ENCODE results near the gene DHRS3. TPM values are rescaled to one million over a fixed set of nuclear protein-coding genes. Genes with fewer than 3 reads are reported as not detected.

DHRS3 gene
- total RNA-seq, 1 experiment from 2014 or later, result 2.6 TPM

DNA sequence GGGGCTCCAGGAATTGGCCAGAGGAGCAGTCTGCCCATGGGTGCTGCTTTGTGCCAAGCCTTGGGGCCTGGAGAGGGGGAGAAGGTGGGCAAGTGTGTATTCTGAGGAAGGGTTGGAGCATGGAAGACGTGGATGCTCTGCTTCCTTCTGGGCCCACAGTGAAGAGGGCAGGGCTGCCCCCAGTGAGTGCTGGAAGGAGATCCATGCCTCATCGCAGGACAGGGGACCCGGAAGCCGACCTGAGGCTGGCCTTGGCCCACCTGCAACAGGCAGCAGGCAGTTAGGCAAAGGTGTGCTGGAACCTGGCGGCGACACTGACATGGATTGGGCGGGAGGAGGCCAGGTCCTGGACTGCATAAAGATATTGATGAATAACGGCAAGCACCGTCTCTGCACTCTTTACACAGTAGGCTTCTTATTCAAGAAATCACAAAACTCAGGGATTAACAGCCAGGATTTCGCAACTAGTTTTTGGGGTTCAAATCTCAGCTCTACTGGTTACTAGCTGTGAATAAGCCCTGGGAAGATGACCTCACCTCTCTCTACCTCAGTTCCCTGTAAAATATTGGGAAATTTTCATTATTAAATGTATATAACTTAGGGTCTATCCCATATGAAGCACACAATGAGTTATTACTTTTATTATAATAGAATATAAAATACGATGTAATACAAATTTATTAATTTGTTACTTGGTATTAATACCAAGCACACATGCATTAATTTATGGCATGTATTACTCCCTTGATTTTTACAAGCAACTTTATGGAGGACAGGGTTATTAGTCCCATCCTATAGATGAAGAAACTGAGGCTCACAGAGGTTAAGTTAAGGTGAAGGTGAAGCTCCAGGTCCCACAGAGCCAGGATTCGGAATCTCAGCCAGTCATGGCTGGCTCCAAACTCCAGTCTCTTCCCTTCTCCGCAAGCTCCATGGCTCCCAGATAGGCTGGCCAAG is 62.3 kb downstream of the DHRS3 start:
- peaks cover 37% of the 10 kb centered on the region for H3K4me1 ChIP-seq
- H3K27ac ChIP-seq, result peak overlapping the region; percentile 63; the same call in 1 of the 2 replicates
- no peaks in the 10 kb centered on the region for H3K9me3 ChIP-seq (replicated peaks)
- no peak overlapping the region for H3K4me3 ChIP-seq
- DNase-seq, result no peak
- H3K27me3 ChIP-seq, result no peaks in the 10 kb centered on the region
- no peaks in the 10 kb centered on the region for H3K36me3 ChIP-seq

DNA sequence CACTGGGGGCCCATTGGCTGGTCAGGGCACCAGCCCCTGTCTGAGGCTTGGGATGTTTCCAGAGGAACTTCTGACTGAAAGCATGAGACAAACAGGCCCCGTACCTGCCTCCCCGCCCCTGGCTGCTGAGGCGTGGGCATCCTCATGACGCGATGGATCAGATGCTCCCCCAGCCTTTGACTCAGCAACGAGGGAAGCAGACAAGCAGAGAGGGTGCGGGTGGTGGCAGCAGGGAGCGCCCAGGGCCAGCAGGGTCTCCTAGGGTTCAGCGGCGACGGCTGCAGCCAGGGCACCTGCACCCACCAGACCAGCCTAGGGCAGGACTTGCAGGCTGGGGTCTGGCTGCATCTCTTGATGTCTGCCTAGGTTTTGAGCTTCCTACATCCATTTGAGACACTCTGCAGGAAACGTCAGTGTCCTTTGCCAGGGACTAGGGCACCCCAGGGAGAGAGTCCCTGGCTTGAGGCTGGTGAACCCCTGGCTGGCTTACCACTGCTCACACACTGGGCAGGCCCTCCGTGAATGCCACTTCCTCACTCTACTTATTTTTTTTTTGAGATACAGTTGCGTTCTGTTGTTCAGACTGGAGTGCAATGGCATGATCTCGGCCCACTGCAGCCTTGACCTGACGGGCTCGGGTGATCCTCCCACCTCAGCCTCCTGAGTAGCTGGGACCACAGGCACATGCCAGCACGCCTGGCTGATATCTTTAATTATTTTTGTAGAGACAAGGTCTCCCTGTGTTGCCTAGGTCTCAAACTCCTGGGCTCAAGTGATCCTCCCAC is 63.3 kb downstream of the DHRS3 start:
- no peaks in the 10 kb centered on the region for H3K27me3 ChIP-seq
- no peaks in the 10 kb centered on the region for H3K9me3 ChIP-seq (replicated peaks)
- H3K4me1 ChIP-seq, result peaks cover 44% of the 10 kb centered on the region
- no peak overlapping the region for H3K4me3 ChIP-seq
- H3K36me3 ChIP-seq, result no peaks in the 10 kb centered on the region
- no peak overlapping the region for H3K27ac ChIP-seq
- DNase-seq, result no peak

DNA sequence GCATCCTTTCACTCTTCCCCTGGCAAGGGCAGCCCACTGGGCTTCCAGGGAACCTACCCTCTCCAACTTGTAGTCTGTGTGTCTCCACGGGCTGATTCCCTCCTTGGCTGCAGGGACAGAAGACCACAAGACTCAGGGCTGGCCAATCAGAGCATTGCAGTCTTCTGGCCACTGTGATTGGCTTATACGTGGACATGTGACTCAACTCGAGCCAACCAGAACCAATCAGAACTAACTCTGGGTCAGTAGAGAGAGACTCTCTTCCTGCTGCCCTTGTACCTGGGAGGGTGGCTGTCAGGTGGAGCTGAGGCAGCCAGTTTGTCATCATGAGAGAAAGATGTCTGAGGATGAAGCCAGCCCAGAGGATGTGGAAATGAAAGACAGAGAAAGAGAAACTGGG is 64.0 kb downstream of the DHRS3 start:
- peak in 1 of 2 experiments; percentile 62 for DNase-seq
- Histone ChIP-seq H3K9me3 (replicated peaks) (no peaks in the 10 kb centered on the region), H3K4me1 (peaks cover 50% of the 10 kb centered on the region), H3K36me3 (no peaks in the 10 kb centered on the region), H3K27ac (peak overlapping the region; percentile 76), H3K4me3 (no peak overlapping the region), H3K27me3 (no peaks in the 10 kb centered on the region)

DNA sequence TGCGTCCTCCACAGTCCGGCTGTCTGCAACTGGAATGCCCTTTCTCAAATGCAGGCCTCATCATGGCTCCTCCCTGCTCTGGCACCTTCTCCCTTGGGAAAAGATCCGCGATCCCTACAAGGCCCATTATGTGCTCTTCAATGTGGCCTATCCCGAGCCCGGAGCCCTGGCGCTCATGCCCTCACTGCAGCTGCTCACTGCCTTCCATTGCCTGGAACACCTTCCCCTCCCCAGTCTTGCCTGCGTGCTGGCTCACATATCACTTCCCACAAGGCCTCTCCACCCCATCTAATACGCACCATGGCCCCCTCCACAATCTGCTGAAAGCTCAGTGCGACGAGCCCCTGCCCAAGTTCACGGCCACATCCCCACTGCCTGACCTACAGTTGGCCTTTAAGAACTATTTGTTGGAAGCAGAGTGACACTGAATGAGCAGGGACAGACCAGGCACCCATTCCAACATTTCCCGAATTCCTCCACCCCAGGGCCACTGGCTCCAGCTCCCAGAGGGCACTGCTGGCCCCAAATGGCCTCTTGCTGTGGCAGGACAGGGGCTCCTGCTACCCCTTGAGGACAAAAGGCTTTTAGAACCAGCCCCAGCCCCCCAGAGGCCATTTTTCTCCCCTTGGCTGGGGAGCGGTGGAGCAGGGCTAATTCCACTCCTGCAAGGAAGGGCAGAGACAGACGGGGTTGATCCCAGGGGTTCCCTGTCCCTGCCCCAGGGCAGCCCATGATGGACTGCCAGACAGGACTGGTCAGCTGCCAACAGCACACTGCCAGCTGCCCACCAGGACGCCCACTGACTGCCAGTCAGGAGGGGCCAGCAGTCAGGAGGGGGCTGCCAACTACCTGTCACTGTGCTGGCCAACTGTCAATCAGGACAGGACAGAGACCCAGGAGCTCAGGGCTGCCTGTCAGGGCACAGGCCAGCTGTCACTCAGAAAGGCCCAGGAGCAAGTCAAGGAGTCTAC is 64.8 kb downstream of the DHRS3 start:
- H3K4me1 ChIP-seq, result peaks cover 56% of the 10 kb centered on the region

DNA sequence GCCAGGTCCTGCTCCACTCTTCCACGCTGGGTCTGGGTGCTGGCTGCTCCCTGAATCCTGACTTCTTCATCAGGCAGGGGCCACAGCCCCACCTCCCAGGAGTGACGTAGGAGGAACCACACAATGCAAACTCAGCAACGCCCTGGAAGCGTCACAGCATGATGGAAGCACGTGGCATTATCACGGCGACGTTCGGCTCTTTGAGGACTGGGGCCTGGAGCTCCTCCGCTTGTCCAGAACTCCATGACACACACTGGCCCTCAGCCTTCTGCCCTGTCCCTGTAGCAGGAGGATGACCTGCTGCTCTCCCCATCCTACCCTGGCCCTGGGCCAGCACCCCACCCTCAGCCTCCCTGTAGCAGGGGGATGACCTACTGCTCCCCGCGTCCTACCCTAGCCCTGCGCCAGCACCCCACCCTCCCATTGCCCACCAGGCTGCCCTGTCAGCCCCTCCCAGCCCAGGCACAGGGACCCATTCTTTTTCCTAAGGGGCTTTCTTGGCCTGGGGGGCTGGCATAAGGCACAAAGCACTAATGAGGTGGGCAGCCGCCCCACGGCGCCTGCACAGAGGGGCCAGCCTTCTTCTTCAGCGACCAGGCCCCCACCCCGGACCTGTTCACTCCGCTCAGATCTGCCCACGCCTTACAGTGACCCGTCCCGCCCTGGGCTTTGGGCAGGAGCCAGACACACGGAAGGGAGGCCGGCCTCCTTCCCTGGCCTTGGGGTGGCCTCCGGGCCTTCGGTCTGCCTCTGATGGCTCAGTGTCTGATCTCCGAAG is 65.7 kb downstream of the DHRS3 start:
- Histone ChIP-seq H3K36me3 (no peaks in the 10 kb centered on the region), H3K27me3 (no peaks in the 10 kb centered on the region), H3K27ac (peak overlapping the region; percentile 76), H3K4me1 (peaks cover 62% of the 10 kb centered on the region), H3K4me3 (no peak overlapping the region), H3K9me3 (replicated peaks) (no peaks in the 10 kb centered on the region)
- no peak for DNase-seq

More for the DNA sequence above, 64.8 kb downstream of the DHRS3 start:
- DNase-seq, result peak; percentile 88 to 90
- Histone ChIP-seq H3K27me3 (no peaks in the 10 kb centered on the region), H3K36me3 (no peaks in the 10 kb centered on the region), H3K9me3 (replicated peaks) (no peaks in the 10 kb centered on the region), H3K27ac (peak overlapping the region; percentile 76), H3K4me3 (no peak overlapping the region)

DNA sequence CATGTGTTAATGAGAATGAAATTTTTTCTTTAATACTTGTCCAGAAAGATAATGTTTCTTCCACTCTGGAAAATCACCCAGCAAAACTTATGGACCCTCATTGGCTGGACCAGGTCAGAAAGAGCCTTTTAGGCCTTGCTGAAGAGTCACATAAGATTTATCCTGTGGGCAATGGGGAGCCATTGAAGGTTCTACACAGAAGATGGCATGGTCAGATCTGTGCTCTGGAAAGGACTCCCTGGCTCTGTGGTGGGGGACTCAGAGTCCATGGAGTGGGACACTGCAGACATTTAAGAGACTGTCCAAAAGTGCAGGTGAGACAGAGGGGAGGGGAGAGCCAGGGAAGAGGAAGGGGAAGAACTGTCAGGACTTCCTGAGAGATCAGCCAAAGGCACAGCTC is 66.4 kb downstream of the DHRS3 start:
- no peak overlapping the region for H3K27ac ChIP-seq
- H3K36me3 ChIP-seq, result no peaks in the 10 kb centered on the region
- H3K4me1 ChIP-seq, result peaks cover 55% of the 10 kb centered on the region
- no peaks in the 10 kb centered on the region for H3K9me3 ChIP-seq (replicated peaks)
- no peak for DNase-seq
- no peak overlapping the region for H3K4me3 ChIP-seq
- no peaks in the 10 kb centered on the region for H3K27me3 ChIP-seq

DNA sequence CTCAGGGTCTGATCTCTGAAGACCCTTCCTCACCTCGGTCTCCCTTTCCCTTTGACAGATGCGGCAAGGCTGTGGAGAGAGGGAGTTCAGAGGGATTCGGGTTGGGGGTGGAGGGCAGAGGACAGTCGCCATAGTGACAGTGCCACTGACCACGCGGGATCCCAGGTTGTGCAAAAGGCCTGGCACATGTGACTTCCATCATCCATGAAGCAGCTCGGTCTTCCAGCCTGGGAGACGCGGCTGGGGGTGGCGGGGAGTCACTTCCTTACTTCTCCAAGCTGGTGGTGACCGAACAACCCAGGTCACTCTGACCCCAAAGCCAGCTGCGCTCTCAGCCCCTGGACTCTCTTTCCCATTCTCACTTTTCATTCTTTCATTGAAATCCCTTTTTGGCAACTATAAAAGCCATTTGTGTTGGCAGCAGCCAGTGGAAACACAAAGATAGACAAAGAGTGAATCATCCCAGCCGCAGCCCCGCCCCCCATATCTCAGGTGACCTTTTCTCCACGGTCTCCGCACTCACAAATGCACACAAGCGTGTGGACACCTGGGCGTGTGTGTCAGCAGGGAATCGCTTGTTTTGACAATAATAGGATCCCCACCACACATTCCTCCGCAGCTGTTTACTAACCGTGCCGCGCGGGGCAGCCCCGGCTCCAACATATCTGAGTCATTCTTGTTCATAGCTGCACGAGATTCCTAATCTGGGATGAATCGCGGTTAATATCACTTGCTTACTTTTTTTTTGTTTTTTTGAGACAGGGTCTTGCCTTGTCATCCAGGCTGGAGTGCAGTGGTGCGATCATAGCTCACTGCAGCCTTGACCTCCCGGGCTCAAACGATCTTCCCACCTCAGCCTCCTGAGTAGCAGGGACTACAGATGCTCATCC is 68.3 kb downstream of the DHRS3 start:
- peak overlapping the region; percentile 96 for H3K27ac ChIP-seq
- H3K9me3 ChIP-seq (replicated peaks), result no peaks in the 10 kb centered on the region
- peak overlapping the region; percentile 37 for H3K4me3 ChIP-seq
- H3K27me3 ChIP-seq, result no peaks in the 10 kb centered on the region
- peak; percentile 98 for DNase-seq
- peaks cover 50% of the 10 kb centered on the region for H3K4me1 ChIP-seq
- H3K36me3 ChIP-seq, result no peaks in the 10 kb centered on the region

DNA sequence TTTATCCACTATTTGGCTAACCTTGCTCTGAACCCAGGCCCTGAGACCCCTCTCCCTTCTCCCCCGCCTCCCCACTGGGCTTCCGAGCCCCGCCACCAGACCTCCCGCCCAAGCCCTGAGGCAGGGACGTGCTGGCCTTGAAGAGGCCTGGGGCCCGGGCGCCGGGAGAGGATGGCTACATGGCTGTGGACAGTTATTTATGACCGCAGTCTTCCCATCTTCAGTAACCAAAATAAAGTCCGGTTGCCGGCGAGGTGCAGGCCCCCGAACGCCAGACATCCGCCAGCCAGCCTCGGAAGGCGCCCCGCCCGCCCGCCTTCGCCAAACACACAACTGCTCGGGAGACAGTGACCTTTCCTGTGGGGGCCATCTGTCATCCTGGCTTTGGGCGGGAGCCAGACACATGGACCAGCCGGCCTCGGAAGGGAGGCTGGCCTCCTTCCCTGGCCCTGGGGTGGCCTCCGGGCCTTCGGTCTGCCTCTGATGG is 69.0 kb downstream of the DHRS3 start:
- H3K4me1 ChIP-seq, result peaks cover 50% of the 10 kb centered on the region
- no peaks in the 10 kb centered on the region for H3K27me3 ChIP-seq
- H3K9me3 ChIP-seq (replicated peaks), result no peaks in the 10 kb centered on the region
- H3K4me3 ChIP-seq, result peak overlapping the region; percentile 37
- peak; percentile 87 to 88 for DNase-seq
- peak overlapping the region; percentile 96 for H3K27ac ChIP-seq
- H3K36me3 ChIP-seq, result no peaks in the 10 kb centered on the region

DNA sequence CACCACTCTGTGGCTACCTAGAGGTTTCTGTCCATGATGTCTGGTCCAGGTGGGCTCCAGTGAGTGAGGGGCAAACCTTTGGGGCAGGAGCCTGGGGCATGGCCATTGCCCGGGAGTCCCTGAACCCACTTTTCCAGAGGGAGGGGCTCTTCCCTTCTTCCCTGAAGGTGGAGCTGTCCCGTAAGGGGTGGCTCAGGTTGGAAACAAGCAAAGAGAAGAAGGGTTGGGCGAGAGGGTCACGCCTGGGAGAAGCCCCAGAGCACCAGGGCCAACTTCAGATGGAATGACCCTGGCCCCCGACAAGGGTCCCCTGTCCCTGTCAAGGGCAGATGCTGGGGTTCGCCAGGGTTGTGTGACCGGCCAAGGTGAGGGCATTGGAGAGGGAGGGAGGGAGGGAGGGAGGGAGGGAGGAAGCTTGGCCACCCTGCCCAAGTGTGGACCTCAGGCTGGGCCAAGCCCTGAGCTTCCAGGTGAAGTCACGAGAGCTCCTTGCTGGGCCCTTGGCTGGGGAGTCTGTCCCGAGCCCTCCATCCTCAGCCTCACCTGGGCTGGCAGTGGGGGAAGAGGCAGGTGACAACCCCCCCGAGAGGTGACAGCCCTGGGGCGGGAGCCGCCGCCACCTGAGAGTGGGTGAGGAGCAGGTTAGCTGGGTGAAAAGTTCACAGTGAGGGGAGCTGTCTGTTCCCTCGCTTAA is 69.6 kb downstream of the DHRS3 start:
- no peaks in the 10 kb centered on the region for H3K27me3 ChIP-seq
- H3K4me3 ChIP-seq, result peak overlapping the region; percentile 37
- H3K36me3 ChIP-seq, result no peaks in the 10 kb centered on the region
- DNase-seq, result no peak
- no peaks in the 10 kb centered on the region for H3K9me3 ChIP-seq (replicated peaks)
- peak overlapping the region; percentile 96 for H3K27ac ChIP-seq
- H3K4me1 ChIP-seq, result peaks cover 44% of the 10 kb centered on the region

DNA sequence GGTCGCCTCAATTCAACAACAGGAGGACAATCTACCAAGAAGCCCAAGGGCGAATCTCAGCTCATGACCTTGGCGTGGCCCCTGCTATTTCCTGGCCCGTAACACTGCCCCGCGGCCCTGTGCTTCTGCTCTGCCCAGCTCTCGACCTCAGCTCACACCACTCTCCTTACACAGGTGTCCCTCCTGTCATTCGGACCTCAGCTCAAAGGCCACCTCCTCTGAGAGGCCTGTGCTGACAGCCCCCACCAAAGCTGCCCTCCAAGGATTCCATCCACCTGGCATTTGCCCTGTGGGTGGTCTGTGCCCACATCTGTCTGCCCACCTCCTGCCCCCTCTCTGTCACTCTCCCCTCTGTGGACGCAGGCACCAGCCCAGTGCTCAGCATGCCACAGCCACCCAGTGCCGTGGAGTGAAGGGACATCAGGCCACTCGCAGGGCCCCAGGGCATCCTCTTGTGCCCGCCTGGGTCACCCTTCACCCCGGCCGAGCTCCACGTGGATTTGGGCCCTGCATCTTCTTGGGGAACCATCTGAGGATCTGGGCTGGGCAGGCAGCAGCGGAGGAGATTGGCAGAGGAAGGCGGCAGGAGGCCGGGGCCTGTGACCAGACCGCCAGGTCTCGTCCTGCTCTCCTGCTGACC is 70.3 kb downstream of the DHRS3 start:
- DNase-seq, result no peak
- H3K4me3 ChIP-seq, result no peak overlapping the region
- no peaks in the 10 kb centered on the region for H3K27me3 ChIP-seq
- H3K27ac ChIP-seq, result no peak overlapping the region
- H3K9me3 ChIP-seq (replicated peaks), result no peaks in the 10 kb centered on the region
- no peaks in the 10 kb centered on the region for H3K36me3 ChIP-seq
- peaks cover 37% of the 10 kb centered on the region for H3K4me1 ChIP-seq

DNA sequence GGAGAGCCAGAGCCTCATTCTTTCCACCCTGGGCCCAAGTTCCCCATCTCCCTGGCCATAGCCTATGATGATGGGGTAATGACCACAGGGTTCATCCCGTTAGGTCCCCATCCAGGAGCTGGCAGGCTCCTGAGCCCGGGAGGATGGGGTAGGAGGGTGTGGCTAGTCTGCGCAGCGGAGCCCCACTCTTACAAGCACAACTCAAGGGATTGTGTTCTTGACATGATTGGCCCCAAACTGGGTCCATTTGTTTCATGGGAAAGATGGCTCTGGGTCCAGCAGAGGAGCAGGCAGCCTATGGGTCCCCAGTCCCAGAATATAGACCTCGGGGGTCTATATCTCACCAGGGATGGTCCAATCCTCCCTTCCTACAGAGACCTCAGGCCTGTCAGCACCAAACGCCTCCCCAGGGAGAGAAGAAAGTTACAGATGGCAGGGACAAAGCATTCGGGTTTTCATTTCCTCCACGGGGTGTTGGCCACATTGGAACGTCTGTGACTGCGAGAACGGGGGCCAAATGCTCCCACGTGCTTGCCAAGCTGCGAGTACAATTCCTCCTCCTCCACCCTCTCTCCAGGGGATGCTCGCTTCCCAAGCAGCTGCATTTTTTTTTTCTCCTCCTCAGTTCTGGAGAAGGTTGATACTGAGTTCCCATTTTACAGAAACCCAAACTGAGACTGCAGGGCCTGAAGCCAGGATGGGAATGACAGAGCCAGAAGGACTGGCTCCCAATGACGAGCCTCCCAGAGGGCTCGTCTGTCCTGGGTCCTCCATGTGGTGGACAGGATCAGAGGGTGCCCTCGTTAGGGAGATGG is 71.0 kb downstream of the DHRS3 start:
- DNase-seq, result no peak
- Histone ChIP-seq H3K4me1 (peaks cover 37% of the 10 kb centered on the region), H3K9me3 (replicated peaks) (no peaks in the 10 kb centered on the region), H3K36me3 (no peaks in the 10 kb centered on the region), H3K27me3 (no peaks in the 10 kb centered on the region), H3K27ac (no peak overlapping the region), H3K4me3 (no peak overlapping the region)

Data from SJCRH30 (cell line).